AG09309 (cell line): Measurements from ENCODE around the gene GPA33.

Source experiments
- DNase-seq: peaks from one replicate; pipeline ENCODE4 v3.0.0-alpha.2; 2010; ENCODE audit warnings: low read depth
- H3K4me3 ChIP-seq: 2 replicates; pipeline ENCODE4 v1.5.1; 2011; ENCODE audit warnings: mild to moderate bottlenecking, low read depth, low read length, moderate library complexity; ENCODE audit not compliant: control insufficient read depth
- TF ChIP-seq, protein P1 (sequence below): IDR thresholded peaks from 2 replicates; pipeline ENCODE4 v1.5.1; 2011; ENCODE audit warnings: mild to moderate bottlenecking, low read depth, low read length, inconsistent platforms; ENCODE audit not compliant: insufficient read depth, control insufficient read depth; ENCODE audit errors: missing control alignments

Gene GPA33, protein sequence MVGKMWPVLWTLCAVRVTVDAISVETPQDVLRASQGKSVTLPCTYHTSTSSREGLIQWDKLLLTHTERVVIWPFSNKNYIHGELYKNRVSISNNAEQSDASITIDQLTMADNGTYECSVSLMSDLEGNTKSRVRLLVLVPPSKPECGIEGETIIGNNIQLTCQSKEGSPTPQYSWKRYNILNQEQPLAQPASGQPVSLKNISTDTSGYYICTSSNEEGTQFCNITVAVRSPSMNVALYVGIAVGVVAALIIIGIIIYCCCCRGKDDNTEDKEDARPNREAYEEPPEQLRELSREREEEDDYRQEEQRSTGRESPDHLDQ

DNA sequence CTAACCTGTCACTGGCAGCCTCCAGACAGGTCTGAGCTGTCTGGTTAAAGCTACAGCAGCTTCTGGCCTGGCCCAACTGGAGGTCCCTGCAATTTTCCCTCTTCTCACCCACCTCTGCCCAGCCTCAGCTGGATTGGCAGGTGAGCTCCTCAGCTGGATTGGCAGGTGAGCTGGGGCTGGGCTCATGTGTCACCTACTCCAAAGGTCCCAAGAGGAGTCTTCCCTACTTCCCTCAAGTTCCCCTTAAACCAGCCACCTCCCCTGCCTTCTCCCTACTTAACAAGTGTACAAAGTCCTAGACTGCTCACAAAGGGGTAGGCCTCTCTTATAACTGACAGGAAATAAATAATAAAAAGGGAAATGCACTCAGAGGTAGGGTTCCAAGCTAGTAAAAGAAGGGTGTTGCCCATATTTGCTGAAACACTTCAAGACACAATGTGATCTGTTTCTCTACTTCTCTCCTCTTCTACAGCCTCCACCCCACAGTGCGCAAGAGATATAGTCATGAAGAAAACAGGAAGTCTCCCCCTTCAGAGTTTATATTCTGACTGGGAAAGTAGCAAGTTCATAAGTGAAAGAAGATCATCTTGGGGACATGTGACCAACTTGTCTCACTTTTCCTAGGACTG lies at the start of gene GPA33:
Gene GPA33 (minus strand): TSS at position 64 of the 629 bp plus-strand sequence. CDS start 90 bp downstream, outside the sequence.
- TF ChIP-seq, protein P1, sequence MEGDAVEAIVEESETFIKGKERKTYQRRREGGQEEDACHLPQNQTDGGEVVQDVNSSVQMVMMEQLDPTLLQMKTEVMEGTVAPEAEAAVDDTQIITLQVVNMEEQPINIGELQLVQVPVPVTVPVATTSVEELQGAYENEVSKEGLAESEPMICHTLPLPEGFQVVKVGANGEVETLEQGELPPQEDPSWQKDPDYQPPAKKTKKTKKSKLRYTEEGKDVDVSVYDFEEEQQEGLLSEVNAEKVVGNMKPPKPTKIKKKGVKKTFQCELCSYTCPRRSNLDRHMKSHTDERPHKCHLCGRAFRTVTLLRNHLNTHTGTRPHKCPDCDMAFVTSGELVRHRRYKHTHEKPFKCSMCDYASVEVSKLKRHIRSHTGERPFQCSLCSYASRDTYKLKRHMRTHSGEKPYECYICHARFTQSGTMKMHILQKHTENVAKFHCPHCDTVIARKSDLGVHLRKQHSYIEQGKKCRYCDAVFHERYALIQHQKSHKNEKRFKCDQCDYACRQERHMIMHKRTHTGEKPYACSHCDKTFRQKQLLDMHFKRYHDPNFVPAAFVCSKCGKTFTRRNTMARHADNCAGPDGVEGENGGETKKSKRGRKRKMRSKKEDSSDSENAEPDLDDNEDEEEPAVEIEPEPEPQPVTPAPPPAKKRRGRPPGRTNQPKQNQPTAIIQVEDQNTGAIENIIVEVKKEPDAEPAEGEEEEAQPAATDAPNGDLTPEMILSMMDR: no peak
- no peak for DNase-seq
- no peak within 1 kb of the TSS for H3K4me3 ChIP-seq

DNA sequence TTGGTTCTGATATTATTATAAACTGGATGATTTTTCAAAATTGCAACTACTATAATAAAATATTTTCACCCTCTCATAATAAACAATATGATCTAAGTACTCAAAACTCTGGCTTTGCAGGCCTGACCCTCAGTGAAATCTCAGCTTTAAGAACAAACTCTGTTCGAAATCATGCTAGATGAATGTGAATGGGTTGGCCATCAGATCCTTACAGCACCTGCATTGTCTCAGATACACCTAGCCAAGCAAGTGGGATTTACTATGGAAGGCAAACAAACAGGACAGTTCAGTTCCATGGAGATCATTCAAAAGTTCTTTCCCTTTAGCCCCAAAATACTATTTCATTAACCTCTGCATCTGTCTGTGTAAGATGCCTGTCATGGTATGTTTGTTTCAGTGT lies 48.5 kb upstream of the GPA33 start:
- TF ChIP-seq, protein P1: no peak
- DNase-seq: no peak
- H3K4me3 ChIP-seq: no peak overlapping the region

DNA sequence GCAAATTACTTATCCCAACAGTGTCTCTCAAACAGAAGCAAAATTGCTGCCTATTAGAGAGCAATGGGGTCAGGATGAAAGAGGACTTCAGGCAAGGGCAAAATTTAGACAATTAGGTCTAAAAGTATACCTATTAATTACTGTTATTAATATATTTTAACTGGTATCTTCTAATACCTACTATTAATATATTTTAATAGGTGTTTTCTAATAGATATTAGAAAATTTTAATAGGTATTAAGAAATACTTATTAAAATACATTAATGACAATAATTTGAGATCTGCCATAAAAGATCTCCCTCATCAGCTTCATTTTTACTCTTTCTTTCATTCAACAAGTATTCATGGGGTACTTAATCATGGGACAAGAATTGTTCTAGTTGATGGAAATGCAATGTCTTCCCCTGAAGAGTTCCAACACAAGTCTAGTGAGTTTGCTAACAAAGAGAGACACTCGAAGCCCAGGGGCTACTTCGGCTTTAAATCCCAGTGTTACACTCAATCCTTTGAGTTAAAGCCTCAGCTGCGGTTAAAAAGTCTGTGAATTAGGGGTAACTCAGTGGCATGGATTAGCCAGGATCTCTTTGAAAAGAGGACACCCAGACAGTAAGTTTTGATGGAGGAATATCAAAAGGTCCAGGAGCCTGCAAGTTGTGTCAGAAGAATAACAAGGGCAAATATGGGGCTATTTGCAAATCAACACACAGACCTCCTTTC lies 47.8 kb upstream of the GPA33 start:
- DNase-seq: no peak
- TF ChIP-seq, protein P1: no peak
- H3K4me3 ChIP-seq: no peak overlapping the region

DNA sequence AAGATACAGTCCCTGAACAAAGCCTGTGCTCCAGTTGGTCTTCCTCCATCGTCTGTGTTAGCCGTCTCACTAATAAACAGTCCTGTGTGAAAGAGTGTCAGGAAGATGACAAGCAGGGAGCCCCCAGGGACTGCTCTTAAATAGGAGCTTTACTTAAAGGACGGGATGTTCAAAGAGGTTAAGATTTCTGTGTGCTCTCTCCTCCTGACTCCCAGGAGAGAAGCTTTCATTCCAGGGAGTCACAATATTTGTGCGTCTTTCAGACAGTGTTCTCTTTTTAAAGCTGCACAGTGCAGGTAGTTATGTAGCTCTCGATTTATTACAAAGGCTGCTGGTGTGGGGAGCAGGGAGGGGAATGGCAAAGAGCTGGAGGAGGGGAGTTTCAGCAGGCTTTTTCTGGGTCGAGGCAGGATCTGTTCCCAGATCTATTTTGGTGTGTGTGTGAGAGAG lies 47.2 kb upstream of the GPA33 start:
- DNase-seq: no peak
- no peak overlapping the region for H3K4me3 ChIP-seq
- TF ChIP-seq, protein P1: no peak

DNA sequence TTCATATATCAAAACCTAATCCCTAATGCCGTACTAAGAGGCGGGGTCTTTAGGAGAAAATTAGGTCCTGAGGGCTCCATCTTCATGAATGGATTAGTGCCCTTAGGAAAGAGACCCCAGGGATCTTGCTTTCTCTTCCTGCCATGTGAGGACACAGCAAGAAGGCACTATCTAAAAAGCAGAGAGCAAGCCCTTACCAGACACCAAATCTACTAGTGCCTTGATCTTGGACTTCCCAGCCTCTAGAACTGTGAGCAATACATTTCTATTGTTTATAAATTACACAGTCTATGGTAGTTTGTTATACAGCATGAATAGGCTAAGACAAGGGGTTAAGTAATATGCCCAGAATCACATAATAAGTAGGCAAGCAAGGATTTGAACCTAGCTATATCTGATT lies 46.6 kb upstream of the GPA33 start:
- no peak overlapping the region for H3K4me3 ChIP-seq
- TF ChIP-seq, protein P1: no peak
- DNase-seq: no peak

DNA sequence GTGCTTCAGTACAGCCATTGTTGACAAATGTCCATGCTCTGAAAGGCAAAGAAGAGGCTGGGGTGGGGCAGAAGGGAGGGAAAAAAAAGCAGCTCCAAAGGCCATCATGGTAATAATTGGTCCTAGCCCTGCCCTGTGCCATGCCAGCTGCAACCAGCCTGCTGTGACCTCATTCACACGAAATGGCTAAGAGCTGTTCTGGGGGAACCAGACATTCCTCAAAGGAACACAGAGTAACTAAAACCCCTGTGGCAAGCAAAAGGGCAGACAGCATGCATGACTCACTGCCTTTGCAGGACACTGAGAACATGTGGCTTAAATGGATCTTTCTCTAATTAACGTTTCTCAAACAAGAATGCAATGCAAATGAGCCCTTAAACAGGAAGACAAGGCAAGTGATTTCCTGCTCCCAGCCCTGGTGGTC lies 46.0 kb upstream of the GPA33 start:
- TF ChIP-seq, protein P1: no peak
- DNase-seq: no peak
- no peak overlapping the region for H3K4me3 ChIP-seq
